Stimulated activated naive B cell treated with anti-CD40 and anti-IgM and Interleukin-4, amounts not matched to agents 10 μg/mL and 1 μg/mL and 100 μg/mL, for 72 hours (primary cell): ENCODE measurements around the gene DOK5.
A peak's percentile ranks its signal among the peaks of the same experiment; 100 is the strongest.

ENCODE experiments used
- ATAC-seq, 2 donors: fragments of 150-1000 bp; cut with Tn5 transposase; replicated peaks; 2 replicates each; pipeline ENCODE4 v1.10.0; 2021; ENCODE audit warnings: moderate library complexity in 1 of 2
- DNase-seq: peaks from one replicate; pipeline ENCODE4 v3.0.0; 2021
- H3K27ac Mint-ChIP-seq: one replicate; pipeline ENCODE4 v1.8.0; 2022; ENCODE audit warnings: mild to moderate bottlenecking, mixed read lengths
- H3K27me3 Mint-ChIP-seq, 2 donors: one replicate each; pipeline ENCODE4 v1.8.0; 2022; ENCODE audit warnings: mixed read lengths in 2 of 2
- H3K36me3 Mint-ChIP-seq, 2 donors: one replicate each; pipeline ENCODE4 v1.8.0; 2022; ENCODE audit warnings: mixed read lengths in 2 of 2, mild to moderate bottlenecking in 1 of 2
- H3K4me1 Mint-ChIP-seq, 2 donors: one replicate each; pipeline ENCODE4 v1.8.0; 2022; ENCODE audit warnings: mixed read lengths in 2 of 2, mild to moderate bottlenecking in 1 of 2
- H3K4me3 Mint-ChIP-seq, 2 donors: one replicate each; pipeline ENCODE4 v1.8.0; 2022; ENCODE audit warnings: mild to moderate bottlenecking in 2 of 2, mixed read lengths in 2 of 2, moderate library complexity in 1 of 2
- H3K9me3 Mint-ChIP-seq, 2 donors: one replicate each; pipeline ENCODE4 v1.8.0; 2022; ENCODE audit warnings: mixed read lengths in 2 of 2, mild to moderate bottlenecking in 1 of 2

DOK5 gene

GRCh38 chr20:54630582-54630981 lies 155.2 kb downstream of the DOK5 start:
- Mint-ChIP-seq H3K27me3 (peaks cover 16 to 21% of the 10 kb centered on the region in 2 donors), H3K27ac (no peak overlapping the region), H3K9me3 (no peaks in the 10 kb centered on the region), H3K4me3 (no peak overlapping the region), H3K4me1 (peaks cover 13 to 17% of the 10 kb centered on the region in 2 donors), H3K36me3 (no peaks in the 10 kb centered on the region)
- ATAC-seq, result no peak
- no peak for DNase-seq

- peaks cover 13 to 17% of the 10 kb centered on the region in 2 donors for H3K27me3 Mint-ChIP-seq
- no peak for DNase-seq
- H3K4me3 Mint-ChIP-seq, result no peak overlapping the region
- ATAC-seq, result no peak
- H3K27ac Mint-ChIP-seq, result no peak overlapping the region
- H3K9me3 Mint-ChIP-seq, result no peaks in the 10 kb centered on the region
- H3K36me3 Mint-ChIP-seq, result no peaks in the 10 kb centered on the region
- peaks cover 13 to 17% of the 10 kb centered on the region in 2 donors for H3K4me1 Mint-ChIP-seq
These were observed 155.7 kb downstream of the DOK5 start for GRCh38 chr20:54631059-54631458.

- ATAC-seq, result peak; percentile 97 to 98
- no peaks in the 10 kb centered on the region for H3K9me3 Mint-ChIP-seq
- DNase-seq, result peak; percentile 49
- no peak overlapping the region for H3K4me3 Mint-ChIP-seq
- no peaks in the 10 kb centered on the region for H3K36me3 Mint-ChIP-seq
- peak overlapping the region; percentile 7 for H3K27ac Mint-ChIP-seq
- H3K27me3 Mint-ChIP-seq, result peaks cover 8 to 18% of the 10 kb centered on the region in 2 donors
- H3K4me1 Mint-ChIP-seq, result peaks cover 15 to 17% of the 10 kb centered on the region in 2 donors
These were observed 158.3 kb downstream of the DOK5 start for GRCh38 chr20:54633374-54634355.

GRCh38 chr20:54636575-54636974 lies 161.2 kb downstream of the DOK5 start:
- H3K4me1 Mint-ChIP-seq, result peaks cover 15 to 17% of the 10 kb centered on the region in 2 donors
- no peak overlapping the region for H3K4me3 Mint-ChIP-seq
- no peaks in the 10 kb centered on the region for H3K9me3 Mint-ChIP-seq
- H3K27me3 Mint-ChIP-seq, result peaks cover 7 to 25% of the 10 kb centered on the region in 2 donors
- ATAC-seq (no peak), DNase-seq (no peak)
- H3K36me3 Mint-ChIP-seq, result no peaks in the 10 kb centered on the region
- peak overlapping the region; percentile 42 for H3K27ac Mint-ChIP-seq

GRCh38 chr20:54639941-54640340 lies 164.5 kb downstream of the DOK5 start:
- no peaks in the 10 kb centered on the region for H3K9me3 Mint-ChIP-seq
- no peaks in the 10 kb centered on the region for H3K36me3 Mint-ChIP-seq
- peak overlapping the region in 1 of 2 donors; percentile 7 for H3K4me3 Mint-ChIP-seq
- DNase-seq, result no peak
- H3K4me1 Mint-ChIP-seq, result peaks cover under 1 to 3% of the 10 kb centered on the region in 2 donors
- no peak for ATAC-seq
- peaks cover 7 to 32% of the 10 kb centered on the region in 2 donors for H3K27me3 Mint-ChIP-seq
- H3K27ac Mint-ChIP-seq, result no peak overlapping the region

GRCh38 chr20:54640800-54641199 lies 165.4 kb downstream of the DOK5 start:
- H3K27ac Mint-ChIP-seq, result no peak overlapping the region
- no peaks in the 10 kb centered on the region for H3K36me3 Mint-ChIP-seq
- H3K27me3 Mint-ChIP-seq, result peaks cover 7 to 32% of the 10 kb centered on the region in 2 donors
- no peak for DNase-seq
- no peak for ATAC-seq
- H3K4me1 Mint-ChIP-seq, result peaks cover 0 to 2% of the 10 kb centered on the region in 2 donors
- H3K4me3 Mint-ChIP-seq, result no peak overlapping the region
- H3K9me3 Mint-ChIP-seq, result no peaks in the 10 kb centered on the region

- Mint-ChIP-seq H3K27ac (no peak overlapping the region), H3K9me3 (no peaks in the 10 kb centered on the region), H3K4me3 (no peak overlapping the region), H3K4me1 (no peaks in the 10 kb centered on the region), H3K27me3 (peaks cover 8 to 25% of the 10 kb centered on the region in 2 donors), H3K36me3 (no peaks in the 10 kb centered on the region)
- ATAC-seq (no peak), DNase-seq (no peak)
These were observed 167.7 kb downstream of the DOK5 start for GRCh38 chr20:54642864-54643667.

- DNase-seq (no peak), ATAC-seq (no peak)
- no peaks in the 10 kb centered on the region for H3K36me3 Mint-ChIP-seq
- no peak overlapping the region for H3K4me3 Mint-ChIP-seq
- H3K9me3 Mint-ChIP-seq, result no peaks in the 10 kb centered on the region
- H3K4me1 Mint-ChIP-seq, result no peaks in the 10 kb centered on the region
- peaks cover 15 to 25% of the 10 kb centered on the region in 2 donors for H3K27me3 Mint-ChIP-seq
- H3K27ac Mint-ChIP-seq, result no peak overlapping the region
These were observed 168.4 kb downstream of the DOK5 start for GRCh38 chr20:54643761-54644160.

GRCh38 chr20:54645445-54646155 lies 170.2 kb downstream of the DOK5 start:
- Mint-ChIP-seq H3K27me3 (peaks cover 11 to 13% of the 10 kb centered on the region in 2 donors), H3K9me3 (no peaks in the 10 kb centered on the region), H3K36me3 (no peaks in the 10 kb centered on the region), H3K4me1 (no peaks in the 10 kb centered on the region), H3K4me3 (no peak overlapping the region), H3K27ac (no peak overlapping the region)
- no peak for DNase-seq
- ATAC-seq, result no peak

GRCh38 chr20:54646156-54646517 lies 170.7 kb downstream of the DOK5 start:
- Mint-ChIP-seq H3K27me3 (peaks cover 15 to 18% of the 10 kb centered on the region in 2 donors), H3K36me3 (no peaks in the 10 kb centered on the region), H3K4me3 (no peak overlapping the region), H3K4me1 (no peaks in the 10 kb centered on the region), H3K9me3 (no peaks in the 10 kb centered on the region), H3K27ac (no peak overlapping the region)
- ATAC-seq, result no peak
- DNase-seq, result no peak

- Mint-ChIP-seq H3K4me3 (no peak overlapping the region), H3K4me1 (no peaks in the 10 kb centered on the region), H3K9me3 (no peaks in the 10 kb centered on the region), H3K27ac (no peak overlapping the region), H3K27me3 (peaks cover 13 to 16% of the 10 kb centered on the region in 2 donors), H3K36me3 (no peaks in the 10 kb centered on the region)
- DNase-seq (no peak), ATAC-seq (no peak)
These were observed 173.2 kb downstream of the DOK5 start for GRCh38 chr20:54648421-54649142.

- ATAC-seq (peak; percentile 73 to 78), DNase-seq (peak; percentile 41)
- no peaks in the 10 kb centered on the region for H3K36me3 Mint-ChIP-seq
- no peaks in the 10 kb centered on the region for H3K4me1 Mint-ChIP-seq
- no peaks in the 10 kb centered on the region for H3K9me3 Mint-ChIP-seq
- peaks cover 13 to 16% of the 10 kb centered on the region in 2 donors for H3K27me3 Mint-ChIP-seq
- H3K27ac Mint-ChIP-seq, result no peak overlapping the region
- H3K4me3 Mint-ChIP-seq, result no peak overlapping the region
These were observed 174.1 kb downstream of the DOK5 start for GRCh38 chr20:54649511-54649962.

GRCh38 chr20:54650052-54650719 lies 174.8 kb downstream of the DOK5 start:
- H3K4me3 Mint-ChIP-seq, result no peak overlapping the region
- DNase-seq (no peak), ATAC-seq (no peak)
- peaks cover 0 to 3% of the 10 kb centered on the region in 2 donors for H3K4me1 Mint-ChIP-seq
- peaks cover 13 to 16% of the 10 kb centered on the region in 2 donors for H3K27me3 Mint-ChIP-seq
- H3K27ac Mint-ChIP-seq, result no peak overlapping the region
- H3K9me3 Mint-ChIP-seq, result no peaks in the 10 kb centered on the region
- no peaks in the 10 kb centered on the region for H3K36me3 Mint-ChIP-seq
